ENCODE results near the gene ZCCHC8. TPM values are rescaled to one million over a fixed set of nuclear protein-coding genes. Genes with fewer than 3 reads are reported as not detected.

ZCCHC8 gene
- total and polyA plus RNA-seq, 2 of the 8 experiments (the other 6 are each of a cell fraction or from before 2014, with no cell fraction given) = 13.8 to 28.9 TPM

- Histone ChIP-seq H3K56ac (replicated peaks; ENCODE audit: insufficient read length, low read depth, low read length) (no peak overlapping the region), H3K4me1 (replicated peaks in 1 of 4; ENCODE audit: control insufficient read depth in 3 of 4, insufficient read depth in 4 of 4, low read length in 3 of 4) (no peaks in the 10 kb centered on the region), H4K8ac (ENCODE audit: extremely low read depth, insufficient read depth, low read length) (no peak overlapping the region), H3K4ac (replicated peaks; ENCODE audit: insufficient read length, low read depth, low read length) (no peak overlapping the region), H3K27ac (ENCODE audit: low read depth, low read length) (no peak overlapping the region), H3K79me1 (ENCODE audit: low read depth, low read length) (no peaks in the 10 kb centered on the region), H4K20me1 (replicated peaks in 1 of 2; ENCODE audit: control insufficient read depth in 1 of 2, insufficient read depth in 2 of 2, low read length in 2 of 2) (no peaks in the 10 kb centered on the region), H4K91ac (replicated peaks; ENCODE audit: insufficient read length, low read length) (no peak overlapping the region), H3K4me2 (ENCODE audit: insufficient read depth in 1 of 2, low read depth in 2 of 2, low read length in 2 of 2) (no peak overlapping the region), H3K18ac (ENCODE audit: extremely low read depth, low read length) (no peak overlapping the region), H4K5ac (ENCODE audit: insufficient read length, low read depth, low read length) (no peak overlapping the region), H3K36me3 (ENCODE audit: control insufficient read depth in 2 of 4, insufficient read depth in 4 of 4, low read length in 3 of 4) (peaks cover 0 to 12% (median 0%) of the 10 kb centered on the region in 4 experiments; a peak in 2 of 8 replicates), H3K9ac (replicated peaks in 1 of 4; ENCODE audit: extremely low read depth in 1 of 4, low read depth in 3 of 4, low read length in 3 of 4) (no peak overlapping the region), H2AK5ac (ENCODE audit: low read depth, low read length) (no peak overlapping the region), H3K27me3 (replicated peaks in 1 of 4; ENCODE audit: control insufficient read depth in 3 of 4, extremely low read depth in 1 of 4, insufficient read depth in 3 of 4, low read length in 3 of 4) (no peaks in the 10 kb centered on the region), H3K9me3 (ENCODE audit: insufficient read depth in 2 of 2, low read depth in 1 of 2, low read length in 1 of 2) (no peaks in the 10 kb centered on the region; a peak in 1 of 4 replicates), H2BK5ac (ENCODE audit: low read depth, low read length) (no peak overlapping the region), H2BK120ac (replicated peaks; ENCODE audit: low read depth, low read length) (no peak overlapping the region), H2AFZ (ENCODE audit: low read length) (no peak overlapping the region), H2BK12ac (ENCODE audit: low read depth, low read length) (no peak overlapping the region), H3K79me2 (ENCODE audit: control insufficient read depth in 1 of 2, insufficient read depth in 2 of 2, low read length in 2 of 2) (no peaks in the 10 kb centered on the region), H3K14ac (ENCODE audit: insufficient read length) (no peak overlapping the region), H2BK20ac (ENCODE audit: low read length) (no peak overlapping the region), H2BK15ac (ENCODE audit: low read length) (no peak overlapping the region), H3K23ac (ENCODE audit: insufficient read length) (no peak overlapping the region), H3K4me3 (ENCODE audit: extremely low read depth in 1 of 4, insufficient read depth in 2 of 4, low read depth in 3 of 4, low read length in 4 of 4) (no peak overlapping the region), H3K23me2 (ENCODE audit: low read depth, low read length) (no peaks in the 10 kb centered on the region)
- WGBS, 2 experiments (ENCODE audit: extremely low coverage in 1 of 2, insufficient coverage in 1 of 2, insufficient read length in 1 of 2, insufficient replicate concordance in 2 of 2, low coverage in 1 of 2, low lambda C conversion rate in 2 of 2, missing lambda C conversion rate in 1 of 2) = 90% methylated on average over 4 of the region's 4 CpGs; no CpG with 5 or more reads in 1 of the 2 experiments
- CTCF ChIA-PET (ENCODE audit: partially characterized antibody) = no interaction called here
- FAIRE-seq (no peak), DNase-seq (ENCODE audit: low read depth in 1 of 2, low spot score in 2 of 2) (no peak)
- POLR2A ChIA-PET (ENCODE audit: partially characterized antibody) = no interaction called here
Measured at GRCh38 chr12:122467983-122468382, 32.7 kb downstream of the ZCCHC8 start.

Data from H1 (cell line).